Measurements from ENCODE around the gene SLC35E1.

The SLC35E1 gene

DNA sequence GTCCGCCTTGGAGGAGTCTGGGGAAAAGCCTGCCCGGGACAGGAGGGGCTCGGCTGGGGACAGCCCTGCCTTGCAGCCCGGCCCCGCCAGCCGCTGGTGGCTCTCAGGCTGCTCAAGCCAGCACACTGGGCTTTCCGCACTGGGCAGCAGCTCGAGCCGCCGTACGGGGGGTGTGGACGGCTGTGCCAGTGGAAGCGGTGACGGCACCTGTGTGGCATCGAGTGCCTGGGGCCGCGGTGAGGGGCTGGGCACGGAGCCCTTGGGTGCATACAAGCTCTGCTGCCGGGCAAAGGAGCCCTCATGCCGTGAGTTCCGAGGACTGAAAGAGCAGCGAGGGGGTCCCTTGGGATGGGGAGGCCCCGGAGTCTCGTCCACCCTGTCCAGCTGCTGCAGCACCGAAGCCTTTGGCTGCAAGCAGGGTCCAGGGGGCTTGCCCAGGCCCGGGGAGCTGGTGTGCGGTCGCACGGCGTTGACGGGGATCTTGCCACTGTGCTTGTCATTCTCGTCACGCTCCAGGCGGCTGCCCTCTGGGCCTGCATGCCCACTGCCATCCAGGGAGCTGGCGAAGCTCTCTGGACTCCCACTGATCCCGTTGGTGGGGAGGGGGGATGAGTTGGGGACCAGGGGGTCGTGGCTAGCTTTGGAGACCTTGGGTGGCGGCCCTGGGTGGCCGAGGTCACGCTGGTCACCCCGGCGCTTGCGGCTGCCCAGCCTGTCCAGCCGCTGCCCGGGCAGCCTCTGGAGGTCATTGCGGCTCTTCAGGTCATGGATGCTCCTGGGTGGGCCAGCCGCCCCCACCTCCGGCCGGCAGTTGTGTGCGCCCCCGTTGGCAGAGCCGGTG lies 4.7 kb upstream of the SLC35E1 start:
- H3K9me3 ChIP-seq (ENCODE audit: low read length) = no peaks in the 10 kb centered on the region
- no peak overlapping the region for H3K9ac ChIP-seq (ENCODE audit: low read length)
- H4K20me1 ChIP-seq (ENCODE audit: insufficient read depth, low read length) = no peaks in the 10 kb centered on the region
- H2AFZ ChIP-seq (ENCODE audit: low read length) = no peak overlapping the region
- H3K4me1 ChIP-seq (ENCODE audit: insufficient read depth, low read length, severe bottlenecking) = peaks cover 27% of the 10 kb centered on the region
- H3F3A ChIP-seq (ENCODE audit: insufficient read depth, low read length) = no peaks in the 10 kb centered on the region; the same call in 1 of the 2 replicates
- TF ChIP-seq EZH2 (IDR thresholded peaks at IDR 0.05; ENCODE audit: borderline replicate concordance, low read length) = no peak
- TF ChIP-seq, protein P1, sequence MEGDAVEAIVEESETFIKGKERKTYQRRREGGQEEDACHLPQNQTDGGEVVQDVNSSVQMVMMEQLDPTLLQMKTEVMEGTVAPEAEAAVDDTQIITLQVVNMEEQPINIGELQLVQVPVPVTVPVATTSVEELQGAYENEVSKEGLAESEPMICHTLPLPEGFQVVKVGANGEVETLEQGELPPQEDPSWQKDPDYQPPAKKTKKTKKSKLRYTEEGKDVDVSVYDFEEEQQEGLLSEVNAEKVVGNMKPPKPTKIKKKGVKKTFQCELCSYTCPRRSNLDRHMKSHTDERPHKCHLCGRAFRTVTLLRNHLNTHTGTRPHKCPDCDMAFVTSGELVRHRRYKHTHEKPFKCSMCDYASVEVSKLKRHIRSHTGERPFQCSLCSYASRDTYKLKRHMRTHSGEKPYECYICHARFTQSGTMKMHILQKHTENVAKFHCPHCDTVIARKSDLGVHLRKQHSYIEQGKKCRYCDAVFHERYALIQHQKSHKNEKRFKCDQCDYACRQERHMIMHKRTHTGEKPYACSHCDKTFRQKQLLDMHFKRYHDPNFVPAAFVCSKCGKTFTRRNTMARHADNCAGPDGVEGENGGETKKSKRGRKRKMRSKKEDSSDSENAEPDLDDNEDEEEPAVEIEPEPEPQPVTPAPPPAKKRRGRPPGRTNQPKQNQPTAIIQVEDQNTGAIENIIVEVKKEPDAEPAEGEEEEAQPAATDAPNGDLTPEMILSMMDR (IDR thresholded peaks at IDR 0.05; ENCODE audit: low read length) = no peak
- H3K4me2 ChIP-seq (ENCODE audit: low read length) = no peak overlapping the region
- no peaks in the 10 kb centered on the region for H3K27me3 ChIP-seq (ENCODE audit: insufficient read depth, low read length)
- peaks cover 53% of the 10 kb centered on the region for H3K36me3 ChIP-seq (ENCODE audit: insufficient read depth, low read length)
- H3K9me2 ChIP-seq (ENCODE audit: low read depth, low read length) = no peaks in the 10 kb centered on the region
- H3K4me3 ChIP-seq (ENCODE audit: low read depth, low read length, poor library complexity, severe bottlenecking) = no peak overlapping the region
- H3K79me2 ChIP-seq (ENCODE audit: insufficient read depth, low read length) = peaks cover 25% of the 10 kb centered on the region
- no peak overlapping the region for H3K27ac ChIP-seq (ENCODE audit: low read depth, low read length, poor library complexity, severe bottlenecking)

DNA sequence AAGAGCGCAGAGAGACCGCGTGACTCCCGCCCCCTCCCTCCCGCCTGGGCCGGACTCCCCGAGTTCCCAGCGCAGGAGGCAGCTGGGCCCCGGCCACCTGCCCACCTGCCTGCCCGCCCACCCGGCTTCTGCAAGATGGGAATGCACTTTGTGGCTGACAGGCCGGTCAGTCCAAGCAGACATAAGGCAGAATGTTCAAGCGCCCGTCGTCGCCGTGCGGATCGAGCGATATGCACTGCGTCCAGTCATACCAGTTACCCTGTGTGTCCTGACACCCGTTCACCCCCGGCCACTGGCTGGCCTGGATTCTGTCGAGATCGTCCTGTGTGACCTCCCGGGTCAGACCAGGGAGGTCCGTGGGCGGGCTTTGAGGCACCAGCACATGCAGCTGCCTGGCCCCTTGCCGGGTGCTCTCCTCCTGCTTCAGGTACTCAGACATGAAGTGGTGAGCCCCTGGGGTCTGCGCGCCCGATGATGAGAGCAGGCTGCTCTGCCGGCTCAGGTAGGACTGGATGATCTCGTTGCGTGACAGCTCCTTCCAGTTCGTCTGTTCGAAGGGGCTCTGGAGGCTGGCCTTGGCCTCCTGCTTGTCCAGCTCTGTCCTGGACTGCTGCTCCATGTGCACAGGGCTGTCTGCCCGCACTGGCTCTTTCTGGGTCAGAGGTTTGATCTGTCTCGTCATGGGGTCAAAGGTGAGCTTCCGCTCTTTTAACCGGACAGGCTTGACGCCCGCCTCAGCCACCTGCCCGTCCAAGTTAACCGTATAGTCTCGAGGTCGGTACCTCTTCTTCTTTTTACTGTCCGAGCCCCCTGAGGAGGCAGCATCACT lies 3.9 kb upstream of the SLC35E1 start:
- H2AFZ ChIP-seq (ENCODE audit: low read length) = no peak overlapping the region
- H3K9ac ChIP-seq (ENCODE audit: low read length) = no peak overlapping the region
- peaks cover 26% of the 10 kb centered on the region for H3K79me2 ChIP-seq (ENCODE audit: insufficient read depth, low read length)
- H3K4me3 ChIP-seq (ENCODE audit: low read depth, low read length, poor library complexity, severe bottlenecking) = no peak overlapping the region
- H3K36me3 ChIP-seq (ENCODE audit: insufficient read depth, low read length) = peaks cover 53% of the 10 kb centered on the region
- H3K4me1 ChIP-seq (ENCODE audit: insufficient read depth, low read length, severe bottlenecking) = peaks cover 24% of the 10 kb centered on the region
- TF ChIP-seq, protein P1 (IDR thresholded peaks at IDR 0.05; ENCODE audit: low read length) = no peak
- TF ChIP-seq EZH2 (IDR thresholded peaks at IDR 0.05; ENCODE audit: borderline replicate concordance, low read length) = no peak
- no peaks in the 10 kb centered on the region for H3K9me3 ChIP-seq (ENCODE audit: low read length)
- H4K20me1 ChIP-seq (ENCODE audit: insufficient read depth, low read length) = no peaks in the 10 kb centered on the region
- no peaks in the 10 kb centered on the region for H3K27me3 ChIP-seq (ENCODE audit: insufficient read depth, low read length)
- H3K9me2 ChIP-seq (ENCODE audit: low read depth, low read length) = no peaks in the 10 kb centered on the region
- no peak overlapping the region for H3K27ac ChIP-seq (ENCODE audit: low read depth, low read length, poor library complexity, severe bottlenecking)
- no peaks in the 10 kb centered on the region; the same call in 1 of the 2 replicates for H3F3A ChIP-seq (ENCODE audit: insufficient read depth, low read length)
- no peak overlapping the region for H3K4me2 ChIP-seq (ENCODE audit: low read length)

DNA sequence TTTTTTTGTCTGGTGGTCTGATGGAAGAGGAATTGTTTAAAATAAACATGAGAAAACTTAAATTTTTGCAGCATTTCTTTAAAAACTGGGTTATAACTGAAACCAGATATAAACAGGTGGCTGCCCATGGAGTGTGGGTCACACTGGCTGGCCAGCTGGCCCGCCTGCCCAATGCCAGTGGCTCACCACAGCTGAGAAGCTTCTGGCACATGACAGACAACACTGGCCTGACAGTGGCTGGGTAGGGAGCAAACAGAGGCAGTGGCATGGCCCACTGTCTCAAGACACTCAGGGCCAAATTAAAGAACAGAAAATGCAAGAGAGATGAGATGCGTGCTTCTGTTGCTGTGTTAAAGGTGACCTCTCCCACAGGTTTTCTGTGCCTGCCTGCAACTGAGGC lies 3.1 kb upstream of the SLC35E1 start:
- H2AFZ ChIP-seq (ENCODE audit: low read length) = no peak overlapping the region
- H3K4me2 ChIP-seq (ENCODE audit: low read length) = no peak overlapping the region
- TF ChIP-seq, protein P1 (IDR thresholded peaks at IDR 0.05; ENCODE audit: low read length) = no peak
- no peak for TF ChIP-seq EZH2 (IDR thresholded peaks at IDR 0.05; ENCODE audit: borderline replicate concordance, low read length)
- no peaks in the 10 kb centered on the region; the same call in 1 of the 2 replicates for H3F3A ChIP-seq (ENCODE audit: insufficient read depth, low read length)
- peaks cover 19% of the 10 kb centered on the region for H3K79me2 ChIP-seq (ENCODE audit: insufficient read depth, low read length)
- H3K4me1 ChIP-seq (ENCODE audit: insufficient read depth, low read length, severe bottlenecking) = peaks cover 31% of the 10 kb centered on the region
- H3K9me2 ChIP-seq (ENCODE audit: low read depth, low read length) = no peaks in the 10 kb centered on the region
- H3K9ac ChIP-seq (ENCODE audit: low read length) = no peak overlapping the region
- peaks cover 50% of the 10 kb centered on the region for H3K36me3 ChIP-seq (ENCODE audit: insufficient read depth, low read length)
- H3K27ac ChIP-seq (ENCODE audit: low read depth, low read length, poor library complexity, severe bottlenecking) = no peak overlapping the region
- no peaks in the 10 kb centered on the region for H3K27me3 ChIP-seq (ENCODE audit: insufficient read depth, low read length)
- H3K9me3 ChIP-seq (ENCODE audit: low read length) = no peaks in the 10 kb centered on the region
- H3K4me3 ChIP-seq (ENCODE audit: low read depth, low read length, poor library complexity, severe bottlenecking) = no peak overlapping the region
- no peaks in the 10 kb centered on the region for H4K20me1 ChIP-seq (ENCODE audit: insufficient read depth, low read length)

Data from OCI-LY1 (cell line).